ENCODE results near the gene SERPINE3.

SERPINE3 gene

DNA sequence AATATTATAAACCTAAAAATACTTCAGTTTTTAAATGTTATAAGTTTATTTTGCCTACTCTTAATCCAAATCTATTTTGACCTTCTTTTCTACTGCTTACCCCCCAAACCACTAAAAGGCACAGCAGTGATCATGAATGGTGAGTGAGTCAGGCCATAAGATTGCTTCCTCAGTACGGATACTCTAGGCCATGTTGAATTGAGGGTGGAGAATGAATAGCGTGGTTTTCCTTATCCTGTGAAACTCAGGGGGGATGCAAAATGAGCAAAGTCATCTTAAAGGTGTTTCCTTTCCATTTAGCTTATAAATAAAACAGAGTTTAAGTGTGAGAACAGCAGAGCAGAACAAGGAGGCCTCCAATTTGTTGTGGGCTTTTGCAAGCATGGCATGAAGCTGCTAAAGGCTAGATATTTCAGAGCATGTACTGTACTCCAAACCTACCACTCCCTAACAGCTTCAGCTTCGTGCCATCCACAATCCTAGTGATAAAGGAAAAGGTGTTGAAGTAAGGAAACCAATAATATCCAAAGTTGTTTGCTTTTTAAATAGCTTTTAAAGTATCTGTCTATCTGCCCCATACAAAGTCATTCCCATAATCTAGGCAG, 25.0 kb downstream of the SERPINE3 start:
- no peak for DNase-seq

DNA sequence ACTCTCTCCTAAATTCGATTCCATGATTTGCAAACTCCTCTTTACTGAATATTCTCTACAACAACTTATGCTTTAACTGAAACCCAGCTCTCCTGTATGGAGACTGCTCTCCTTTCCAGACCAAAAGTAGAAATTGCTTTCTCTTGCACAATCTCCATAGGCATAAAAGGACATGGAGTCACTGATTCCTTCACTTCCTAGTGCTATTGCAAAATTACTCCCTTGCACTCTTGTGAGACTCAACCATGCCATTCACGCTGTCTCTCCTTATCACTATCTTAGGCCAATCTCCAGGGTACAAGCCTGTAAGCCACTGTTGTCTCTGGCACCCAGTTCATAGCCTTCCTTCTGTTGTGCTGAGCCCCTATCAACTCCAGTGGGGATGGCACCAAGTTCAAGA, 30.6 kb downstream of the SERPINE3 start:
- no peak for DNase-seq

DNA sequence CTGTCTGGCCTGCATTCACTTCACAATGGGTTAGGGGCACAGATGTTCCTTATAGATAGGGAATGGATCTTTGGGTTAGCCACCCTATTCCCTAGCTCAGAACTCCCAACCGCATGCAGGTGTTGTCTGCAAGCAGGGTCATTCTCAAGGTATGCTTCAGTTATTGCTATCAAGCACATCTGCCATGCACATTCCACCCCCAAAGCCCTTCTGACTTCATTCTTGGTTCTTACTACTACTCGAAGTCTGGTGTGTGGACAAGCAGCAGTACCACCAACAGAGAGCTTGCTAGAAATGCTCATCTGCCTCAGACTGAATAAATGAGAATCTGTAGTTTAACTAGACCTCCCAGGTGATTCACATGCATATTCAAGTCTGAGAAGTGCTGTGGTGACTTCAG, 31.3 kb downstream of the SERPINE3 start:
- DNase-seq = no peak

DNA sequence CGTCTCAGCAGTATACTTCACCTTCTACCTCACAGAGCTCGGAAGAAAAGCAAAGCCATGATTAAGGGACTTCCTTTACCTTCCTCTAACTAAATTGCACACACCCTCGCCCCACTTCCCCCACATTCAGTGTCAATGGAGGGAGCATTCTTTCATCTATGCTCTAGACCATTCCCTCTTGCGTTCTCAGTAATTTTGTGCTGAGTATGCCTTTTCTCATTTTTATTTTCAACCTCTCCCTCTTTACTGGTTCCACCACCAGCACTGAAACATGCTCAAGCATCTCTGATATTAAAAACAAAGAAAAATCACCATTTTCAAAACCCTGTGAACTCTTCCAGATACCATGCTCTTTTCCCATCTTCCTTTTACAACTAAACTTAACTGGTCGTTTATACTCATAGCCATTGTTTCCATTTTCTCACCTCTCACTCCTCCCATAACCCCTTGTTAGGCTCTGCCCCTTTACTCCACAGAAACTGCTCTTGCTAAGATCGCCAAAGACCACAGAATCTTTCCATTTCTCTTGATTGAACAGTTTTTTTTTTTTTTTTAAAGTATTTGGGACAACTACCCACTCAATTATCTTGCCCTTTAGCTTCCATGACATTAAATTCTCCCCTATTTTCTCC, 32.4 kb downstream of the SERPINE3 start:
- no peak for DNase-seq

DNA sequence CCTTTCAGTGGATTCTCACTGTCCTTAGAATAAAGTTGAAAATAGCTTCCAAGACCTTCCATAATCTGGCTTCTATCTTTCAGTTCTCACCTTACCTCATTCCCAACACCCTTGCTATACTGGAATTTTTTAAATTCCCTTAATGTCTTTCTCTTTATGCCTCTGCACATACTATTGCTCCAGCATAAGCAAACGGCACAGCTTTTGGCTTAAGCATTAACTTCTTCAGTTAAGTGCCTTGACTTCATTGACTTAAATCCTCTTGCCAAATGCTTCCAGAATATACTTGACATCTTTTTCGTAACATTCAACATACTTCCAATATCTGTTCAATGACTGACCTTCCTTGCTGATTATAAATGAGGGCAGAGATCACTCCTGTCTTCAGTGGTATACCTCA, 34.0 kb downstream of the SERPINE3 start:
- no peak for DNase-seq

DNA sequence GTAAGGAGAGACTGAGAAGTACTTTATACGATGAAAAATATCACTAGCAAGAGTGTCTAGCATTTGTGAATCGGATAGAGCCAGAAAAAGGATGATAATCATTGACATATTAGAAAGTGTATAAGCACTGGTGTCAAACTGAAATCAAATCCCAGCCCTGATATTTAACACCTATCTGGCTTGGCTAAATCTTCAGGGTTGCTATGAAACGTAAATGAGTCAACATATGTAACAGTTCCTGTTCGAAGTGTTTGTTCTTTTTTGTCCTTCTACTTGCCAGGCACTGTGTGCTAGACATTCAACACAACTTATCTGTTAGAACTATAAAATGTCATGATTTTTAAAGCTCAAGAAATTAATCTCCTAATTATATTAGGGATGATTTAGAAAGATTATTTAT, 40.8 kb downstream of the SERPINE3 start:
- DNase-seq = no peak

DNA sequence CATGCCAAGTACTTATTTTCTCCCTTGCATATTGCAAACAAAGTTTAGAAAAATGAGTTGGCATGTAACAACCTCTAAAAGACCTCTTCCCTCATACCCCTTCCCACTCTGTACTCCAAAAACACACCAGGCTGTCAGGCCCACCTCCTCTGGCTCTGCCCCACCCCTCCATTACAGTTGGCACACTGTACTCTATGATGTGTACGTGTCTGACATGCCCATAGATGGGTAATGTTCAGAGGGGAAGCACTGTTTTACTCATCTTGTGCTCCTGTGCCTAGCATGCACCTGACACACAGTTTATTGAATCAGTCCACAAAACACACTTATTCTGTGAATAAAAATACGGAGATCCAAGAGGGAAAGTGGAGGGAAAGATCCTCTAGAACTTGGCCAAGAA, 45.6 kb downstream of the SERPINE3 start:
- no peak for DNase-seq

DNA sequence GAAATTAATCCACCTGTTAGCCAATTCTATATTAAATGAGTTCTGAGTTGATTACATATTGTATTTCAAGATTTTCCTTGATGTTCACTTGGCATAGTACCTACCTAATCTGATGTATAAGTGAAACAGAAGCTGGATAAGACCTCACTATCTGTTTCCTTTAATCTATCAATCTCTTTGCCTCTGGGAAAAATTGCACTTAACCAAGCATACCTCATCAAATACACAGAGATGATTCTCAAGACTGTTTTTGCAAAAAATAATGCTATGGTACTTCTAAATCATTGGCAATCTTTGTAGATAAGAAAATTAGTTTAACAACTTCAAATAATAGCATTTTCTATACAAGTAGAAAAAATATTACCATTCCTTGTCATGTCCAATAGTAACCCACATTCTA, 55.2 kb downstream of the SERPINE3 start:
- no peak for DNase-seq

DNA sequence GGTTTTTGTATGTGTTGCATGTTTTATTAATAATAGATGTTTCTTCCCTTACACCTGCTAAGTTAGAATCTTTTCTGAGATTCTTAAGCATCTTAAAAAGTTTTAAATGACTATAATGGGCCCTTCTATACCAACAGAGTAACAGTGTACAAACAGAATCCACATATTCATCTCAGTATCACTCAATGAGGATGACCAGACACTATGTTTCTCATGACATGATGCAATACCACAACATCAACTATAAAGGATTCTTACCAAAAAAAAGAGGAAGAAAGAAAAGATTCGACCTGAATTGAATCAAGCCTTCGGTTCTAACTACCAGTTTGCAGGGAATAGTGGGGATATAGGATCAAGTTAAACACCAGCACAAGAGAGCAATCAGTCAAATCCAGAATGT, 56.9 kb downstream of the SERPINE3 start:
- DNase-seq = no peak

DNA sequence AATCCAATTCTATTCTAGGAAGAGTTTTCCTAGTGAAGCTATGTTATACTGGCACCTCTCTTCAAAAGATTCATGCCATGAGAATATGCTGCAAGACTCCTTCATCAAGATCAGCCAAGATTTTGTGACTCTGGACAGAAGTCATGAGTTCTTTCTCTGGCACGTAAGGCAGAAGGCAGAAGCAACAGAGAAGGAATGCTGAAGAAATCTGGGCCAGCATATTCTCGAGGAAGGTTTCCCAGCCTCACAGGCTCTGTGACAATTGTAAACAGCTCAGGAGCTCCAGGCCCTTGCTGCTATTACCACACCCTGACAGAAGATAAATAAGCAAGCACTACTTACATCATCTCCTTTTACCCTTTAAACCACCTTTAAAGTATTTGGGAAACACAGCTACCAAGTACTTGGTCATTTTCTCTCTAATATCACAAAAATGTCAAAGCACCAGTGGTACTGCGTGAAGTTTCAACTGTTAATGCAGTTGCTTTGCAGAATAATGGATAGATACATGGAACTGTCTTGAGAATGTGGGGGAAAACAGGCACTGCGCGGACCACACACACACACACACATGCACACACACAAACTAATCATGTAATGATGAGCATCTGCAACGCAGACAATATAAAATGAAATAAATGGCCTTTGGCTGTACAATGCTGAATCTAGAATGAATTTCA, 57.9 kb downstream of the SERPINE3 start:
- no peak for DNase-seq

DNA sequence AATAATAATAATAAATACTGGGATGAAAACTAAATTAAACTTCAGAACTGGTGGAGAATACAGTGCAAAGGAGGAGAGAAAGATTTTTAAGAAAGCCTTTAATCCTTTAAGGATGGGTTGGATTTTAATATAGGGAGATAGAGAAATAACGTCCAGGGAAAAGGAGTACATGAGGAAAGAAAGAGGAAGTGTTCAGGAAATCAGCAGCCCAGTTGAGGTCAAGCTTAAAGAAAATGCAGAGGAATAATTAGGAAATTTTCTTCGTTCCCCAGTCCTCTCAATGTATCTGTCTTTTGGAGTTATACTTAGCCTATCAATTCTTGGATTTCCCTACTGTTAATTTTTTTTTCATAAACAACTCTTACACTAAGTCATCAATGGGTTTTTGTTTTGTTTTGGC, 65.7 kb downstream of the SERPINE3 start:
- DNase-seq = no peak

DNA sequence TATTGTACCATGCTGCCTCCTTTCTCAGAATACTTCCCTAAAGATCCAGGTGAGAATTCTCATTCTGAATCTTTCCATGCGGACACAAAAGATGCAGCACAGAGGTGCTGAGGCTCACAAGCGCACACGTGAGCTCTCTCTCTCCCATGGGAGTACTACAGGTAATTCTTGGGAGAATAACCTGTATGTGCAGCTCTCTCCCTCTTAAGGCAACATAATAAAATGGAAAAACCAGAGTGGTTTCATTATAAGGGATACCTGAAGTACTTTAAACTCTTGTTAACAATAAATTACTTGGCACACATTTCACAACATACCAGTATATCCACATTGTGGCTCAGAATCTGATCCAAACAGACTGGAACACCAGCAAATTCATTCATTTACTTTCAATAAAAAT, 72.9 kb downstream of the SERPINE3 start:
- no peak for DNase-seq

Data from stimulated activated CD4-positive, alpha-beta T cell treated with anti-CD3 and anti-CD28 coated beads, Interleukin-12 subunit alpha, Interleukin-12 subunit beta, amount 100 ng/mL, for 4 hours (primary cell).